ENCODE results near the gene FSTL4. TPM values are rescaled to one million over a fixed set of nuclear protein-coding genes. Genes with fewer than 3 reads are reported as not detected.

The FSTL4 gene
- total and polyA plus RNA-seq, 2 experiments from 2014 or later, result 0.47 to 0.74 TPM

DNA sequence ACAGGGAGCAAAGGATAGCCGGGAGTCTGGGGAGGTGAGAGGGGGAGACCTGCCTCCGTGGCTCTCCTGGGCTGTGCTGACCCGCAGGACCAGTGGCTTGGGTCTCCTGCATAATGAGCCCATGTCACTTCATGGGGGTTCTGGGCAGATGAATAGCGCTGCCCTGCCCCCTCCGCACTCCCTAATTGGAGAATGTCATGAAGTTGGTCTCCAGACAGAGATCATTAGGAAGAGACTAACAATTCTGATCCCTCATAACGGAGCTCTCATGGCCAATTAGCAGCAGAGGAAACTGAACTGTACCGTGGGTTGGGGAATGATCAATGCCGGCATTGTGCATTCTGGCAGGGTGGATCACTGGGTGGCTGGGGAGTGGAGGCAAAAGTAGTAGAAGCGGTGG, 186.1 kb downstream of the FSTL4 start:
- no peaks in the 10 kb centered on the region for H3K9me3 ChIP-seq (ENCODE audit: low read depth)
- TF ChIP-seq EZH2 (IDR thresholded peaks at IDR 0.05; ENCODE audit: borderline replicate concordance) (no peak), EZH2phosphoT487 (IDR thresholded peaks at IDR 0.05; ENCODE audit: low read depth, severe bottlenecking, unreplicated experiment) (no peak), CTCF (IDR thresholded peaks at IDR 0.05; ENCODE audit: poor library complexity) (no peak)
- DNase-seq (ENCODE audit: low spot score), result no peak
- H3K4me3 ChIP-seq, result no peak overlapping the region
- 85% methylated on average over 9 of the region's 9 CpGs for WGBS (ENCODE audit: low lambda C conversion rate, missing lambda C conversion rate)
- H3K79me2 ChIP-seq, result no peaks in the 10 kb centered on the region
- no peaks in the 10 kb centered on the region for H3K9me2 ChIP-seq (replicated peaks; ENCODE audit: insufficient read depth)
- no peaks in the 10 kb centered on the region for H3K36me3 ChIP-seq (replicated peaks; ENCODE audit: insufficient read depth, low read depth)
- no peak overlapping the region for H2AFZ ChIP-seq
- peaks cover 3% of the 10 kb centered on the region for H3K4me1 ChIP-seq (ENCODE audit: insufficient read depth)
- H4K20me1 ChIP-seq (ENCODE audit: insufficient read depth, poor library complexity, severe bottlenecking), result no peaks in the 10 kb centered on the region
- H3K4me2 ChIP-seq, result no peak overlapping the region
- H3K27me3 ChIP-seq, result peaks cover 6% of the 10 kb centered on the region
- no peak overlapping the region for H3K27ac ChIP-seq

DNA sequence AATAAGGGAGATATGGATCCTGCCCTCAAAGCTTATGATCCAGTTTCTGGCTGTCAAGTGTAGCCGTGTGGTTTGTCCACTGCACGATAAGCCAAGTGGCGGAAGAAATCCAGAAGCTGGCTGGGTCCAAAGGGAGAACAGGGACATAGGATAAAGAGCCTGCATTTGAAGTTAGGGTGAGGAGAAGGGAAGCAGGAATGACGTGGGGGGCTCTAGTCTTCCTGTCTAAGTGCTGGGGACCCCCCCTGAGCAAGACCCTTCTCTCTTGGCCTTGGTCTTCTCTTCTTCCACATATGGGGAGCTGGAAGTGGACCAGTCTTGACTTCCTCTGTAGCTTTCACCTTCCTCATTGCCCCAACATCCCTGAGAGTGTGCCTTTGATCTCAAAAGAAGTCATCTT, 186.6 kb downstream of the FSTL4 start:
- no peak overlapping the region for H3K4me3 ChIP-seq
- peaks cover 3% of the 10 kb centered on the region for H3K4me1 ChIP-seq (ENCODE audit: insufficient read depth)
- no peak overlapping the region for H3K27ac ChIP-seq
- H4K20me1 ChIP-seq (ENCODE audit: insufficient read depth, poor library complexity, severe bottlenecking), result no peaks in the 10 kb centered on the region
- H2AFZ ChIP-seq, result no peak overlapping the region
- no peak overlapping the region for H3K4me2 ChIP-seq
- 86% methylated on average over 4 of the region's 4 CpGs for WGBS (ENCODE audit: low lambda C conversion rate, missing lambda C conversion rate)
- TF ChIP-seq CTCF (IDR thresholded peaks at IDR 0.05; ENCODE audit: poor library complexity) (no peak), EZH2 (IDR thresholded peaks at IDR 0.05; ENCODE audit: borderline replicate concordance) (no peak), EZH2phosphoT487 (IDR thresholded peaks at IDR 0.05; ENCODE audit: low read depth, severe bottlenecking, unreplicated experiment) (no peak)
- H3K79me2 ChIP-seq, result no peaks in the 10 kb centered on the region
- H3K9me2 ChIP-seq (replicated peaks; ENCODE audit: insufficient read depth), result no peaks in the 10 kb centered on the region
- H3K27me3 ChIP-seq, result peaks cover 3% of the 10 kb centered on the region
- H3K9me3 ChIP-seq (ENCODE audit: low read depth), result no peaks in the 10 kb centered on the region
- no peaks in the 10 kb centered on the region for H3K36me3 ChIP-seq (replicated peaks; ENCODE audit: insufficient read depth, low read depth)
- DNase-seq (ENCODE audit: low spot score), result no peak

DNA sequence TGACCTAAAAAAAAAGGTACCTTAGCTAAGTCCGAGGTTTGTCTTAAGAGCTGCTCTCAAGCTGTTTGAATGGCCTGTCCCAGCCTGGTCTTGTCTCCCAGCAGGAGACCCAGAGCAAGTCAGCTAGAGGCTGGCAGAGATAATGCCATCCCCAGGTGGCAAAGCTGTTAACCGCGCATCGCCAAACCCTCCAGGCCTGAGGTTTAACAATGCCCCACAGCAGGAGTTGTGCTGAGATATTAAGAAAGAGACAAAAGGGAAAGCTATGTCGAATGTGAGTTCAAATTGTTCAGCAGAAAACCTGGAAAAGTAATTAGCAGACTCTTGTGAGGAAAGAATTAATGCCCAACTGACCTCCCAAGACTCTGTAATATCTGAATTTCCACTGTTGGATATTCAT, 187.1 kb downstream of the FSTL4 start:
- TF ChIP-seq EZH2 (IDR thresholded peaks at IDR 0.05; ENCODE audit: borderline replicate concordance) (no peak), CTCF (IDR thresholded peaks at IDR 0.05; ENCODE audit: poor library complexity) (no peak), EZH2phosphoT487 (IDR thresholded peaks at IDR 0.05; ENCODE audit: low read depth, severe bottlenecking, unreplicated experiment) (no peak)
- Histone ChIP-seq H3K27ac (no peak overlapping the region), H3K27me3 (peaks cover 3% of the 10 kb centered on the region), H3K79me2 (no peaks in the 10 kb centered on the region), H3K9me3 (ENCODE audit: low read depth) (no peaks in the 10 kb centered on the region), H4K20me1 (ENCODE audit: insufficient read depth, poor library complexity, severe bottlenecking) (no peaks in the 10 kb centered on the region), H2AFZ (no peak overlapping the region), H3K4me1 (ENCODE audit: insufficient read depth) (peaks cover 3% of the 10 kb centered on the region), H3K4me2 (no peak overlapping the region), H3K9me2 (replicated peaks; ENCODE audit: insufficient read depth) (no peaks in the 10 kb centered on the region), H3K4me3 (no peak overlapping the region), H3K36me3 (replicated peaks; ENCODE audit: insufficient read depth, low read depth) (no peaks in the 10 kb centered on the region)
- WGBS (ENCODE audit: low lambda C conversion rate, missing lambda C conversion rate), result 67% methylated on average over 5 of the region's 5 CpGs
- DNase-seq (ENCODE audit: low spot score), result no peak
